Osteocyte (in vitro differentiated cells): Measurements from ENCODE around the gene KRT6B. TPM values are rescaled to one million over a fixed set of nuclear protein-coding genes. Genes with fewer than 3 reads are reported as not detected.
"Not testable (repeated sequence)": the region's sequence is repeated elsewhere in the genome, so short reads cannot be mapped to it uniquely, and the experiment has no call there.

Source experiments
- DNase-seq: peaks from one replicate; pipeline ENCODE4 v3.0.0; 2021; ENCODE audit warnings: mixed read lengths; ENCODE audit not compliant: unreplicated experiment; ENCODE audit errors: extremely low spot score
- H3K27ac Mint-ChIP-seq: one replicate; pipeline ENCODE4 v1.8.0; 2021; ENCODE audit warnings: mild to moderate bottlenecking, mixed read lengths; ENCODE audit not compliant: unreplicated experiment
- H3K27me3 Mint-ChIP-seq: one replicate; pipeline ENCODE4 v1.8.0; 2021; ENCODE audit warnings: mixed read lengths; ENCODE audit not compliant: unreplicated experiment
- H3K36me3 Mint-ChIP-seq: one replicate; pipeline ENCODE4 v1.8.0; 2021; ENCODE audit warnings: mixed read lengths; ENCODE audit not compliant: unreplicated experiment
- H3K4me1 Mint-ChIP-seq: one replicate; pipeline ENCODE4 v1.8.0; 2021; ENCODE audit warnings: mixed read lengths; ENCODE audit not compliant: unreplicated experiment
- H3K4me3 Mint-ChIP-seq: one replicate; pipeline ENCODE4 v1.8.0; 2021; ENCODE audit warnings: mild to moderate bottlenecking, moderate library complexity, mixed read lengths; ENCODE audit not compliant: unreplicated experiment
- H3K9me3 Mint-ChIP-seq: one replicate; pipeline ENCODE4 v1.8.0; 2021; ENCODE audit warnings: mixed read lengths; ENCODE audit not compliant: unreplicated experiment
- CTCF ChIP-seq: fragments of 200-600 bp; sonication (generic); IDR thresholded peaks from 2 replicates; pipeline ENCODE4 v1.5.0; 2021; ENCODE audit warnings: antibody characterized with exemption, mild to moderate bottlenecking, moderate library complexity
- long read RNA-seq: library from polyadenylated mRNA; unstranded; transcript quantifications from one replicate; pipeline ENCODE4 v2.0.0, GENCODE V29; 2021
- total RNA-seq: library from RNA; stranded (reverse); gene quantifications from 2 replicates; pipeline ENCODE4 v1.2.1, GENCODE V29; 2021

KRT6B gene
- not detected in 2 replicates for total RNA-seq
- long read RNA-seq, result 0 reads

DNA sequence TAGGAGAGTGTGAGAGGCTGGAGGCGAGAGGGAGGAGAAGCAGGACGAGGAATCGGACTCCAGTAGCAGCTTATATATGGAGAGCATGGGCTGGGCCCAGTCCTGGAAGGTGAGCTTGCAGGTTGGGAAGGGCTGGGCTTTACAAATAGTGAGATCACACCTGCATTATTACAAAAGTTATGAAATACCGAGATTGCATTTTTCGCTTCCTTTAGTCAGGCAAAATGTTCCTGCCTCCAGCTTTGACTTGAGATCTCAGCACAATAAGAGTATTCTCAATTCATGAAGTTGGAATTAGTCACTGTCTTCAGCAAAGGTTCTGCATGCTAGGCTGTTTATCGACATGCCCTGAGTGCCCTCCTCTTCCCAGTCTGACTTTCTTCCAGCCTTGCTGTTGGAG, at the start of gene KRT6B:
Gene KRT6B, minus strand, starts transcription at position 46 of the 400 bp plus-strand sequence. CDS start 68 bp downstream, outside the sequence.
- no peaks in the 10 kb centered on the region for H3K36me3 Mint-ChIP-seq
- no peaks in the 10 kb centered on the region for H3K9me3 Mint-ChIP-seq
- H3K4me1 Mint-ChIP-seq, result no peaks in the 10 kb centered on the region
- H3K27me3 Mint-ChIP-seq, result peaks cover 65% of the 10 kb centered on the region
- no peak for TF ChIP-seq CTCF
- no peak within 1 kb of the TSS for H3K4me3 Mint-ChIP-seq
- no peak for DNase-seq
- no peak within 1 kb of the TSS for H3K27ac Mint-ChIP-seq

GRCh38 chr12:52501490-52501889, 49.5 kb upstream of the KRT6B start:
- TF ChIP-seq CTCF, result no peak
- Mint-ChIP-seq H3K27me3 (peaks cover 47% of the 10 kb centered on the region), H3K9me3 (peaks cover 4% of the 10 kb centered on the region), H3K4me3 (no peak overlapping the region), H3K4me1 (peaks cover 2% of the 10 kb centered on the region), H3K36me3 (no peaks in the 10 kb centered on the region), H3K27ac (no peak overlapping the region)
- DNase-seq, result no peak

- H3K27me3 Mint-ChIP-seq, result peaks cover 44% of the 10 kb centered on the region
- H3K4me3 Mint-ChIP-seq, H3K4me1 Mint-ChIP-seq, H3K27ac Mint-ChIP-seq, DNase-seq, H3K36me3 Mint-ChIP-seq, H3K9me3 Mint-ChIP-seq: not testable (repeated sequence)
These were observed 48.6 kb upstream of the KRT6B start for GRCh38 chr12:52500574-52500973.

DNA sequence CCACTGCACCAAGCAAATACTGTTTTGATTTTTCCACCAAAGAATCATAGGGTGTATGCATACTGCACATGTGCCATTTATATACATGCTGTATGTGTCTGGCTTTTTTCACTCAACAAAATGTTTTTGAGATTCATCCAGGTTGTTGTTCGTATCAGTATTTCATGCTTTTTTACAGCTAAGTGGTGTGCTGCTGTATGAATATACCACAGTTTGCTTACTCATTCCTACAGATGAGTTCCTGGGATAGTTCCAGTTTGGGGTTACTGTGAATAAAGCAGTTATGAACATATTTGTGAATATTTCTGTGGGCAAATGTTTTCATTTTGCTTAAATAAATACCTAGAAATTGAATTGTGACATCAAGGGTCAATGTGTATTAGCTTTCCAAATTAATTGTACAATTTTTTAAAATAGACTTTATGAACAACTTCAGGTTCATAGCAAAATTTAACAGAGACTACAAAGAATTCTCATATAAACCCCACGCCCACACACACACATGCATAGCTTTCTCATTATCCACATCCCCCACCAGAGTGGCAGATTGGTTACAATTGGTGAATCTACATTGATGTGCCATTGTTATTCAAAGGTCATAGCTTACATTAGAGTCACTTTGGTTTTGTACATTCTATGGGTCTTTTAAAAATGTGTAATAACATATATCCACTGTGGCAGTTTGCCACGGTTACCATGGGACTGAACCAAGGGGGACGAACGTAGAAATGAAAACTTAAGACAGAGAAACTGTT, 48.0 kb upstream of the KRT6B start:
- Mint-ChIP-seq H3K27ac (no peak overlapping the region), H3K4me1 (peaks cover 7% of the 10 kb centered on the region), H3K9me3 (peaks cover 4% of the 10 kb centered on the region), H3K4me3 (no peak overlapping the region), H3K27me3 (peaks cover 43% of the 10 kb centered on the region), H3K36me3 (no peaks in the 10 kb centered on the region)
- no peak for DNase-seq
- no peak for TF ChIP-seq CTCF

GRCh38 chr12:52498946-52499345, 47.0 kb upstream of the KRT6B start:
- Mint-ChIP-seq H3K9me3 (peaks cover 4% of the 10 kb centered on the region), H3K27ac (no peak overlapping the region), H3K36me3 (no peaks in the 10 kb centered on the region), H3K27me3 (peaks cover 47% of the 10 kb centered on the region), H3K4me1 (peaks cover 7% of the 10 kb centered on the region), H3K4me3 (no peak overlapping the region)
- no peak for DNase-seq
- TF ChIP-seq CTCF, result no peak
